ENCODE data around the gene CNTNAP5.

CNTNAP5 gene

GRCh38 chr2:124702777-124703176, 677.7 kb downstream of the CNTNAP5 start:
- no peak for ATAC-seq
- TF ChIP-seq ZC3H10 (CRISPR knock-in tag; IDR thresholded peaks at IDR 0.05), result no peak
- TF ChIP-seq ZNF565 (CRISPR knock-in tag; conservative IDR thresholded peaks at IDR 0.05; ENCODE audit: low read depth), result no peak
- TF ChIP-seq ZFP3 (CRISPR knock-in tag; IDR thresholded peaks at IDR 0.05), result no peak
- TF ChIP-seq RARB (CRISPR knock-in tag; IDR thresholded peaks at IDR 0.05), result no peak
- no peak for TF ChIP-seq PATZ1 (CRISPR knock-in tag; IDR thresholded peaks at IDR 0.05; ENCODE audit: borderline replicate concordance)
- no peak for TF ChIP-seq ZNF70 (CRISPR knock-in tag; IDR thresholded peaks at IDR 0.05)
- TF ChIP-seq CREB5 (CRISPR knock-in tag; IDR thresholded peaks at IDR 0.05; ENCODE audit: low read depth), result no peak
- TF ChIP-seq TCF4 (CRISPR knock-in tag; IDR thresholded peaks at IDR 0.05; ENCODE audit: borderline replicate concordance), result no peak
- TF ChIP-seq TOX (CRISPR knock-in tag; IDR thresholded peaks at IDR 0.05; ENCODE audit: borderline replicate concordance), result no peak
- no peak for TF ChIP-seq ARNTL (CRISPR knock-in tag; IDR thresholded peaks at IDR 0.05; ENCODE audit: borderline replicate concordance, low read depth)
- TF ChIP-seq ESRRG (CRISPR knock-in tag; IDR thresholded peaks at IDR 0.05), result no peak
- no peak for TF ChIP-seq ZFP30 (CRISPR knock-in tag; IDR thresholded peaks at IDR 0.05)
- TF ChIP-seq OSR1 (CRISPR knock-in tag; IDR thresholded peaks at IDR 0.05), result no peak

GRCh38 chr2:124704071-124704925, 679.2 kb downstream of the CNTNAP5 start:
- ATAC-seq, result no peak
- TF ChIP-seq ISL1 (CRISPR knock-in tag; IDR thresholded peaks at IDR 0.05), result no peak

GRCh38 chr2:124708661-124709060, 683.6 kb downstream of the CNTNAP5 start:
- TF ChIP-seq ZC3H10 (CRISPR knock-in tag; IDR thresholded peaks at IDR 0.05) (no peak), ARNTL (CRISPR knock-in tag; IDR thresholded peaks at IDR 0.05; ENCODE audit: borderline replicate concordance, low read depth) (no peak), RARB (CRISPR knock-in tag; IDR thresholded peaks at IDR 0.05) (no peak), ESRRG (CRISPR knock-in tag; IDR thresholded peaks at IDR 0.05) (no peak), SNAI2 (CRISPR knock-in tag; IDR thresholded peaks at IDR 0.05) (no peak), TCF4 (CRISPR knock-in tag; IDR thresholded peaks at IDR 0.05; ENCODE audit: borderline replicate concordance) (no peak), ZNF8 (CRISPR knock-in tag; IDR thresholded peaks at IDR 0.05) (no peak), POU6F1 (CRISPR knock-in tag; IDR thresholded peaks at IDR 0.05; ENCODE audit: borderline replicate concordance, low read depth) (no peak), ISL1 (CRISPR knock-in tag; IDR thresholded peaks at IDR 0.05) (no peak), PATZ1 (CRISPR knock-in tag; IDR thresholded peaks at IDR 0.05; ENCODE audit: borderline replicate concordance) (no peak)
- no peak for ATAC-seq

- TF ChIP-seq ZFP30 (CRISPR knock-in tag; IDR thresholded peaks at IDR 0.05) (no peak), OSR1 (CRISPR knock-in tag; IDR thresholded peaks at IDR 0.05) (no peak), PPARA (CRISPR knock-in tag; IDR thresholded peaks at IDR 0.05; ENCODE audit: borderline replicate concordance) (no peak), RARB (CRISPR knock-in tag; IDR thresholded peaks at IDR 0.05) (no peak), BACH2 (CRISPR knock-in tag; IDR thresholded peaks at IDR 0.05; ENCODE audit: borderline replicate concordance) (no peak), ESRRG (CRISPR knock-in tag; IDR thresholded peaks at IDR 0.05) (no peak), ZNF8 (CRISPR knock-in tag; IDR thresholded peaks at IDR 0.05) (no peak), ZFP3 (CRISPR knock-in tag; IDR thresholded peaks at IDR 0.05) (no peak), CREB5 (CRISPR knock-in tag; IDR thresholded peaks at IDR 0.05; ENCODE audit: low read depth) (no peak), ZNF70 (CRISPR knock-in tag; IDR thresholded peaks at IDR 0.05) (no peak), ZNF565 (CRISPR knock-in tag; conservative IDR thresholded peaks at IDR 0.05; ENCODE audit: low read depth) (no peak), ZC3H10 (CRISPR knock-in tag; IDR thresholded peaks at IDR 0.05) (no peak), TCF4 (CRISPR knock-in tag; IDR thresholded peaks at IDR 0.05; ENCODE audit: borderline replicate concordance) (no peak), TOX (CRISPR knock-in tag; IDR thresholded peaks at IDR 0.05; ENCODE audit: borderline replicate concordance) (no peak), ISL1 (CRISPR knock-in tag; IDR thresholded peaks at IDR 0.05) (no peak), POU6F1 (CRISPR knock-in tag; IDR thresholded peaks at IDR 0.05; ENCODE audit: borderline replicate concordance, low read depth) (no peak), CSRNP3 (CRISPR knock-in tag; IDR thresholded peaks at IDR 0.05) (no peak), ARNTL (CRISPR knock-in tag; IDR thresholded peaks at IDR 0.05; ENCODE audit: borderline replicate concordance, low read depth) (no peak)
- ATAC-seq, result no peak
Observed at GRCh38 chr2:124713969-124714368, 688.9 kb downstream of the CNTNAP5 start.

All from SK-N-SH treated with all-trans-retinoic acid at 6 μM for 48 hours (cell line).